Ovary (tissue), 3 donors: ENCODE results near the gene ZNF503.

Experiments used
- POLR2A ChIP-seq: fragments of 450-650 bp; IDR thresholded peaks from one replicate; pipeline ENCODE4 v1.6.1; 2017; ENCODE audit warnings: antibody characterized with exemption, mild to moderate bottlenecking, moderate library complexity
- TF ChIP-seq, protein P1 (sequence below), 3 donors: fragments of 450-650 bp in 2 of 3; fragments of 200-600 bp in 1 of 3; IDR thresholded peaks; one replicate each; pipeline versions ENCODE4 v1.5.1 to v1.8.0; 2016 to 2022; ENCODE audit warnings: antibody characterized with exemption in 3 of 3, mild to moderate bottlenecking in 1 of 3
- donor health status: DM: no; HTN: no; CAD: no.

DNA sequence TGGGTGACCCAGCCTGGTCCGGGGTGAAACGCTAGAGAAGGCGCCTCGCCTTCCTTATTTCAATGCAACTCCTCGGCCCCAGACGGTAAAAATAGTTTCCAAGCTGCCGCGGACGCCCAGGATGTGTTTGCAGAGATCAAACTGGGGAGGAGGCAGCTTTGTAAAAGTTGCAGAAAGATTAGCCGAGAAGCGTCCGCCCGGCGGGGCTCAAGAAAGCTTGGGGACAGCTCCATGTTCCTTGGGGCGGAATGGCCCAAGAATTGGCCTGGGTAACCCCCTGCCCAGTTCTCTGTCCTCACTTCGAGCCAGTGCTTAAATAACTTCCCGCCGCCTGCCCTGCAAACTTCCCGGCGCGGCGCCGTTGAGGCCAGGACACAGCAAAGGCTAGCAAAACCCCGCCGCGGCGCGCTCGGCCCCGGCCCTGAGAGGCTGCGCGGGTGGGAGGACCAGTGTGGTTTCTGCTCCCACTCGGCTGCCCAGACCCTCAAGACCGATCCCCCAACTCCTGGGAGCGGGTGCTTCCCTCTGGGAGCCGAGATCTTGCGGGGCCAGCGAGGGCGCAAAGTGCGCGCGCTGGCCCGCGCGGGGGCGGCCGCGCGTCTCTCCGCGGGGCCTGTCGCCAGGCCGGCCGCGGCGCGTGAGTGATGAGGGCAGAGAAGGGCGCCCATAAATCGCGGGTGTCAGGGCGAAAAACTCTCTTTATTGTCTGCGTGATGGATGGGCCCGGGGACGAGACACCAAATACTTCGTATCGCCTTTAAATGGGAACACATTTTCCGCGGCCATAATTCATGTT, 6.3 kb upstream of the ZNF503 start:
- TF ChIP-seq, protein P1, sequence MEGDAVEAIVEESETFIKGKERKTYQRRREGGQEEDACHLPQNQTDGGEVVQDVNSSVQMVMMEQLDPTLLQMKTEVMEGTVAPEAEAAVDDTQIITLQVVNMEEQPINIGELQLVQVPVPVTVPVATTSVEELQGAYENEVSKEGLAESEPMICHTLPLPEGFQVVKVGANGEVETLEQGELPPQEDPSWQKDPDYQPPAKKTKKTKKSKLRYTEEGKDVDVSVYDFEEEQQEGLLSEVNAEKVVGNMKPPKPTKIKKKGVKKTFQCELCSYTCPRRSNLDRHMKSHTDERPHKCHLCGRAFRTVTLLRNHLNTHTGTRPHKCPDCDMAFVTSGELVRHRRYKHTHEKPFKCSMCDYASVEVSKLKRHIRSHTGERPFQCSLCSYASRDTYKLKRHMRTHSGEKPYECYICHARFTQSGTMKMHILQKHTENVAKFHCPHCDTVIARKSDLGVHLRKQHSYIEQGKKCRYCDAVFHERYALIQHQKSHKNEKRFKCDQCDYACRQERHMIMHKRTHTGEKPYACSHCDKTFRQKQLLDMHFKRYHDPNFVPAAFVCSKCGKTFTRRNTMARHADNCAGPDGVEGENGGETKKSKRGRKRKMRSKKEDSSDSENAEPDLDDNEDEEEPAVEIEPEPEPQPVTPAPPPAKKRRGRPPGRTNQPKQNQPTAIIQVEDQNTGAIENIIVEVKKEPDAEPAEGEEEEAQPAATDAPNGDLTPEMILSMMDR (IDR thresholded peaks at IDR 0.05): no peak
- TF ChIP-seq POLR2A: no peak
